ENCODE results near the gene SBF1.
A peak's percentile ranks its signal among the peaks of the same experiment; 100 is the strongest.
"Not testable (repeated sequence)": the region's sequence is repeated elsewhere in the genome, so short reads cannot be mapped to it uniquely, and the experiment has no call there.

The SBF1 gene

GRCh38 chr22:50422961-50423815 is 51.6 kb downstream of the SBF1 start:
- DNase-seq, result no peak

GRCh38 chr22:50422046-50422445 is 52.8 kb downstream of the SBF1 start:
- DNase-seq, result no peak

GRCh38 chr22:50420581-50420980 is 54.3 kb downstream of the SBF1 start:
- no peak for DNase-seq

GRCh38 chr22:50420015-50420414 is 54.8 kb downstream of the SBF1 start:
- DNase-seq, result no peak

GRCh38 chr22:50419116-50419515 is 55.7 kb downstream of the SBF1 start:
- no peak for DNase-seq

GRCh38 chr22:50418624-50419023 is 56.2 kb downstream of the SBF1 start:
- no peak for DNase-seq

GRCh38 chr22:50417411-50418210 is 57.2 kb downstream of the SBF1 start:
- no peak for DNase-seq

- no peak for DNase-seq
Observed at GRCh38 chr22:50416996-50417395, 57.8 kb downstream of the SBF1 start.

- no peak for DNase-seq
Observed at GRCh38 chr22:50415426-50415825, 59.4 kb downstream of the SBF1 start.

GRCh38 chr22:50414476-50415248 is 60.2 kb downstream of the SBF1 start:
- DNase-seq, result no peak

- not testable (repeated sequence) for DNase-seq
Observed at GRCh38 chr22:50408954-50409353, 65.9 kb downstream of the SBF1 start.

GRCh38 chr22:50408311-50408710 is 66.5 kb downstream of the SBF1 start:
- no peak for DNase-seq

GRCh38 chr22:50406416-50407170 is 68.2 kb downstream of the SBF1 start:
- no peak for DNase-seq

GRCh38 chr22:50403701-50404101 is 71.1 kb downstream of the SBF1 start:
- peak in 1 of 2 experiments; percentile 2 for DNase-seq

- no peak for DNase-seq
Observed at GRCh38 chr22:50401907-50402306, 72.9 kb downstream of the SBF1 start.

- DNase-seq, result no peak
Observed at GRCh38 chr22:50400931-50401330, 73.9 kb downstream of the SBF1 start.

GRCh38 chr22:50400406-50400805 is 74.4 kb downstream of the SBF1 start:
- no peak for DNase-seq

- peak in 1 of 2 experiments; percentile 0 for DNase-seq
Observed at GRCh38 chr22:50399751-50400331, 75.0 kb downstream of the SBF1 start.

GRCh38 chr22:50398831-50399648 is 75.8 kb downstream of the SBF1 start:
- peak in 1 of 2 experiments; percentile 3 for DNase-seq

- not testable (repeated sequence) for DNase-seq
Observed at GRCh38 chr22:50397371-50398060, 77.3 kb downstream of the SBF1 start.

Measured in NCI-H2081 (cell line).